Astrocyte of the spinal cord (primary cell): ENCODE measurements around the gene NATD1.

Experiments used
- DNase-seq: peaks from one replicate; pipeline ENCODE4 v3.0.0; 2011; ENCODE audit warnings: low read depth, low spot score
- H3K4me3 ChIP-seq: 2 replicates; pipeline ENCODE4 v1.5.1; 2011; ENCODE audit warnings: low read depth, mild to moderate bottlenecking, low read length, moderate library complexity
- CTCF ChIP-seq: IDR thresholded peaks from 2 replicates; pipeline ENCODE4 v1.5.1; 2012; ENCODE audit warnings: low read depth, mild to moderate bottlenecking, low read length, inconsistent platforms
- in situ Hi-C: cut with HindIII; loops from 2 replicates; pipeline ENCODE4 v1.10.0; 2017; ENCODE audit warnings: low sequenced_read_pairs

The NATD1 gene

GRCh38 chr17:21251337-21252010 lies 1.7 kb downstream of the NATD1 start:
- H3K4me3 ChIP-seq: no peak overlapping the region
- in situ Hi-C loops: no loop called here
- DNase-seq: no peak
- TF ChIP-seq CTCF: no peak

GRCh38 chr17:21250854-21251253 lies 2.4 kb downstream of the NATD1 start:
- DNase-seq: no peak
- no peak for TF ChIP-seq CTCF
- no peak overlapping the region for H3K4me3 ChIP-seq
- in situ Hi-C loops: no loop called here

GRCh38 chr17:21249920-21250703 lies 3.1 kb downstream of the NATD1 start:
- in situ Hi-C loops: no loop called here
- no peak overlapping the region for H3K4me3 ChIP-seq
- DNase-seq: no peak
- TF ChIP-seq CTCF: no peak

GRCh38 chr17:21249086-21249795 lies 4.0 kb downstream of the NATD1 start:
- no peak for TF ChIP-seq CTCF
- H3K4me3 ChIP-seq: no peak overlapping the region
- no peak for DNase-seq
- in situ Hi-C loops: no loop called here

DNA sequence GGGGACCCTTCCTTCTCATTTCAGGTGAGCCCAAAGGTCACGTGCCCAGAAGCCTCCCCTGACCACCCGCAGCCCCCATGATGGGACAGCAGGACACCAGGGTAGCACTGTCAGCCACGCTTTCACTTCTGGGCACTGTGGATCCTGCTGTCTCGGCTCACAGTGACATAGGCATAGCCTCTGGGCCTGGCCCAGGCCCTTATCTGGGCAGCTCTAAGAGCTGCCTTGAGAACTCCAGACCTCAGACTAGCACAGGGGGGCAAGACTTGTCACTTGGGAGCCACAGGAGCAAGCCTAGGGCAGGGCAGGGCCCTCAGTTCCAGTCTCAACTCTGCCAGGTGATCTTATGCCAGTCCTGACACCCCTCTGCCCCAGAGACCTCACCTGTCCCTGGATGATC lies 4.7 kb downstream of the NATD1 start:
- in situ Hi-C loops: no loop called here
- no peak for TF ChIP-seq CTCF
- H3K4me3 ChIP-seq: no peak overlapping the region
- DNase-seq: no peak

DNA sequence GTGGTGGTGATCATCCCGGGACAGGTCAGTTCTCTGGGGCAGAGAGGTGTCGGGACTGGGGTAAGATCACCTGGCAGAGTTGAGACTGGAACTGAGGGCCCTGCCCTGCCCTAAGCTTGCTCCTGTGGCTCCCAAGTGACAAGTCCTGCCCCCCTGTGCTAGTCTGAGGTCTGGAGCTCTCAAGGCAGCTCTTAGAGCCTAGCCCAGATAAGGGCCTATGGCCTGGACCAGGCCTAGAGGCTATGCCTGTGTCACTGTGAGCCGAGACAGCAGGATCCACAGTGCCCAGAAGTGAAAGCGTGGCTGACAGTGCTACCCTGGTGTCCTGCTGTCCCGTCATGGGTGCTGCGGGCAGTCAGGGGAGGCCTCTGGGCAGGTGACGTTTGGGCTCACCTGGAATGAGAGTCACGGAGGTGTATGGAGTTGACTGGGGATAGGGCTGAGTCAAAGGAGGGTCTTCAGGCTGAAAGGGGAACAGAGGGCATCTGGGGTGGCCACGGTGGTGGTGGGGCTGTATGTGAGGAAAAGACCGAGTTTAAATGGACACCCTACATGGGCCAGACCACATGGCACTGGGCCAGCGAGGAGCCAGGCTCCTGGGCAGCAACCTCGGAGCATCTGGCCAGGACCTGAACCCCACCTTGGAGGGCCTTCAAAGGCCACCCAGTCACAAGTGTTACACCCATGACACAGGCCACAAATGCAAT lies 5.5 kb downstream of the NATD1 start:
- in situ Hi-C loops: no loop called here
- no peak for DNase-seq
- TF ChIP-seq CTCF: no peak
- no peak overlapping the region for H3K4me3 ChIP-seq
